Thyroid gland (tissue), 4 donors: ENCODE results near the gene ETS1.

Source experiments
- POLR2A ChIP-seq, 2 donors: fragments of 450-650 bp; IDR thresholded peaks; one replicate each; pipeline ENCODE4 v1.6.1; 2017; ENCODE audit warnings: antibody characterized with exemption in 2 of 2, mild to moderate bottlenecking in 2 of 2, moderate library complexity in 1 of 2
- TF ChIP-seq, protein P1 (sequence below), 6 experiments: fragments of 200-600 bp in 3 of 6; fragments of 450-650 bp in 3 of 6; sonication (generic) in 3 of 6; IDR thresholded peaks; one replicate each; pipeline ENCODE4 v1.5.1; 2016 to 2019; ENCODE audit warnings: antibody characterized with exemption in 6 of 6, mild to moderate bottlenecking in 2 of 6, inconsistent platforms in 1 of 6, moderate library complexity in 1 of 6

- TF ChIP-seq POLR2A (IDR thresholded peaks at IDR 0.05), result no peak
- TF ChIP-seq, protein P1, sequence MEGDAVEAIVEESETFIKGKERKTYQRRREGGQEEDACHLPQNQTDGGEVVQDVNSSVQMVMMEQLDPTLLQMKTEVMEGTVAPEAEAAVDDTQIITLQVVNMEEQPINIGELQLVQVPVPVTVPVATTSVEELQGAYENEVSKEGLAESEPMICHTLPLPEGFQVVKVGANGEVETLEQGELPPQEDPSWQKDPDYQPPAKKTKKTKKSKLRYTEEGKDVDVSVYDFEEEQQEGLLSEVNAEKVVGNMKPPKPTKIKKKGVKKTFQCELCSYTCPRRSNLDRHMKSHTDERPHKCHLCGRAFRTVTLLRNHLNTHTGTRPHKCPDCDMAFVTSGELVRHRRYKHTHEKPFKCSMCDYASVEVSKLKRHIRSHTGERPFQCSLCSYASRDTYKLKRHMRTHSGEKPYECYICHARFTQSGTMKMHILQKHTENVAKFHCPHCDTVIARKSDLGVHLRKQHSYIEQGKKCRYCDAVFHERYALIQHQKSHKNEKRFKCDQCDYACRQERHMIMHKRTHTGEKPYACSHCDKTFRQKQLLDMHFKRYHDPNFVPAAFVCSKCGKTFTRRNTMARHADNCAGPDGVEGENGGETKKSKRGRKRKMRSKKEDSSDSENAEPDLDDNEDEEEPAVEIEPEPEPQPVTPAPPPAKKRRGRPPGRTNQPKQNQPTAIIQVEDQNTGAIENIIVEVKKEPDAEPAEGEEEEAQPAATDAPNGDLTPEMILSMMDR (IDR thresholded peaks at IDR 0.05), result no peak
These were observed 110.6 kb downstream of the ETS1 start for GRCh38 chr11:128476729-128477128.
